ENCODE data around the gene CRTC3. TPM values are rescaled to one million over a fixed set of nuclear protein-coding genes. Genes with fewer than 3 reads are reported as not detected.

The CRTC3 gene
- total and polyA plus RNA-seq, 2 of the 13 experiments (the other 11 are each of a cell fraction or from before 2014, with no cell fraction given): 8.4 to 11.8 TPM

DNA sequence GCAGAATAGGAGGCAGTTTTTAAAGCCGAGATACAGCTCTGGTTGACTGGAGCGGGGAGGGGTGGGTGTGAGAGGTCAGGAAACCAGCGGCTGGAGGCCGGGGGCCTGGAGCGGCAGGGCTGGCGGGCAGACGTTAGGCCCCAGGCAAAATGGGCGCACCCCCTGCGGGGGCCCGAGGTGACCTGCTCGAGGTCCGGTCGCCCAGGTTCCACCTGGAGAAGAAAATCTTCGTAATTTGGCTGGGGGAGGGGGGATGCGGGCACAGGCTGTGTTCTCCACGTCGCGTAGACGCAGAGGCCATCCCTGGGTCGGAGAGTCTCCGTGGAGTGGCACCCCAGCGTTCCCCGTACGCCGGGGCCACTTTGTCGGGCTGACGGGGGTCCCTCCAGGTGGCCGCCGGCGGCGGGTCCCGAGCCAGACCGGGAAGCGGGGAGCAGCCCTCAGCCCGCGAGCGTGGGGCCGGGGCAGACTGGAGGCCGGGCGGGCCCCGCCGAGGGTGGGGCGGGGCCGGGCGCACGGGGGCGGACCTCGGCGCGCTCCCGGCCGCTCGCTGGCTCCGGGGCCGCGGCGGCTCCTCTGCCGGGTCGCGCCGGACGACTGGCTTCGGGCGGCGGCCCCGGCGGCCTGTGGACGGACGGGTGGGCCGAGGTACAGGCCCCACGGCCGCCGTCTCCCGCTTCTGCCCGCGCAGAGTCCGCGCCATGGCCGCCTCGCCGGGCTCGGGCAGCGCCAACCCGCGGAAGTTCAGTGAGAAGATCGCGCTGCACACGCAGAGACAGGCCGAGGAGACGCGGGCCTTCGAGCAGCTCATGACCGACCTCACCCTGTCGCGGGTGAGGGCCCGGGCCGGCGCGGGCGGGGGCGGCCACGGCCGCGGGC, at the start of gene CRTC3 (continued):
- TF ChIP-seq, protein P1, sequence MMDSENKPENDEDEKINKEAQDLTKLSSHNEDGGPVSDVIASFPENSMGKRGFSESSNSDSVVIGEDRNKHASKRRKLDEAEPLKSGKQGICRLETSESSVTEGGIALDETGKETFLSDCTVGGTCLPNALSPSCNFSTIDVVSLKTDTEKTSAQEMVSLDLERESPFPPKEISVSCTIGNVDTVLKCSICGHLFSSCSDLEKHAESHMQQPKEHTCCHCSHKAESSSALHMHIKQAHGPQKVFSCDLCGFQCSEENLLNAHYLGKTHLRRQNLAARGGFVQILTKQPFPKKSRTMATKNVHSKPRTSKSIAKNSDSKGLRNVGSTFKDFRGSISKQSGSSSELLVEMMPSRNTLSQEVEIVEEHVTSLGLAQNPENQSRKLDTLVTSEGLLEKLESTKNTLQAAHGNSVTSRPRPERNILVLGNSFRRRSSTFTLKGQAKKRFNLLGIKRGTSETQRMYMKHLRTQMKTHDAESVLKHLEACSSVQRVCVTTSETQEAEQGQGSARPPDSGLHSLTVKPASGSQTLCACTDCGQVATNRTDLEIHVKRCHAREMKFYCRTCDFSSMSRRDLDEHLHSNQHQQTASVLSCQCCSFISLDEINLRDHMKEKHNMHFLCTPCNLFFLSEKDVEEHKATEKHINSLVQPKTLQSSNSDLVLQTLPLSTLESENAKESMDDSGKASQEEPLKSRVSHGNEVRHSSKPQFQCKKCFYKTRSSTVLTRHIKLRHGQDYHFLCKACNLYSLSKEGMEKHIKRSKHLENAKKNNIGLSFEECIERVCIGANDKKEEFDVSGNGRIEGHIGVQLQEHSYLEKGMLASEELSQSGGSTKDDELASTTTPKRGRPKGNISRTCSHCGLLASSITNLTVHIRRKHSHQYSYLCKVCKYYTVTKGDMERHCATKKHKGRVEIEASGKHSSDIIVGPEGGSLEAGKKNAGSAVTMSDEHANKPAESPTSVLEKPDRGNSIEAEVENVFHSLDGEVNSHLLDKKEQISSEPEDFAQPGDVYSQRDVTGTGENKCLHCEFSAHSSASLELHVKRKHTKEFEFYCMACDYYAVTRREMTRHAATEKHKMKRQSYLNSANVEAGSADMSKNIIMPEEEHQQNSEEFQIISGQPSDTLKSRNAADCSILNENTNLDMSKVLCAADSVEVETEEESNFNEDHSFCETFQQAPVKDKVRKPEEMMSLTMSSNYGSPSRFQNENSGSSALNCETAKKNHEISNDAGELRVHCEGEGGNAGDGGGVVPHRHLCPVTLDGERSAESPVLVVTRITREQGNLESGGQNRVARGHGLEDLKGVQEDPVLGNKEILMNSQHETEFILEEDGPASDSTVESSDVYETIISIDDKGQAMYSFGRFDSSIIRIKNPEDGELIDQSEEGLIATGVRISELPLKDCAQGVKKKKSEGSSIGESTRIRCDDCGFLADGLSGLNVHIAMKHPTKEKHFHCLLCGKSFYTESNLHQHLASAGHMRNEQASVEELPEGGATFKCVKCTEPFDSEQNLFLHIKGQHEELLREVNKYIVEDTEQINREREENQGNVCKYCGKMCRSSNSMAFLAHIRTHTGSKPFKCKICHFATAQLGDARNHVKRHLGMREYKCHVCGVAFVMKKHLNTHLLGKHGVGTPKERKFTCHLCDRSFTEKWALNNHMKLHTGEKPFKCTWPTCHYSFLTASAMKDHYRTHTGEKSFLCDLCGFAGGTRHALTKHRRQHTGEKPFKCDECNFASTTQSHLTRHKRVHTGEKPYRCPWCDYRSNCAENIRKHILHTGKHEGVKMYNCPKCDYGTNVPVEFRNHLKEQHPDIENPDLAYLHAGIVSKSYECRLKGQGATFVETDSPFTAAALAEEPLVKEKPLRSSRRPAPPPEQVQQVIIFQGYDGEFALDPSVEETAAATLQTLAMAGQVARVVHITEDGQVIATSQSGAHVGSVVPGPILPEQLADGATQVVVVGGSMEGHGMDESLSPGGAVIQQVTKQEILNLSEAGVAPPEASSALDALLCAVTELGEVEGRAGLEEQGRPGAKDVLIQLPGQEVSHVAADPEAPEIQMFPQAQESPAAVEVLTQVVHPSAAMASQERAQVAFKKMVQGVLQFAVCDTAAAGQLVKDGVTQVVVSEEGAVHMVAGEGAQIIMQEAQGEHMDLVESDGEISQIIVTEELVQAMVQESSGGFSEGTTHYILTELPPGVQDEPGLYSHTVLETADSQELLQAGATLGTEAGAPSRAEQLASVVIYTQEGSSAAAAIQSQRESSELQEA (CRISPR knock-in tag; IDR thresholded peaks at IDR 0.05; ENCODE audit: not compliant biosample characterization): peak; percentile 15
- TF ChIP-seq ZNF768 (CRISPR knock-in tag; IDR thresholded peaks at IDR 0.05) (0 out of 2 replicates have a peak, but pooled peaks have one; percentile 11), MATR3 (CRISPR knock-in tag; IDR thresholded peaks at IDR 0.05) (no peak), ZFY (CRISPR knock-in tag; IDR thresholded peaks at IDR 0.05) (peak; percentile 82), MEIS1 (CRISPR knock-in tag; IDR thresholded peaks at IDR 0.05; ENCODE audit: borderline replicate concordance) (0 out of 2 replicates have a peak, but pooled peaks have one; percentile 1), ZNF691 (CRISPR knock-in tag; IDR thresholded peaks at IDR 0.05; ENCODE audit: borderline replicate concordance, low read depth) (peak; percentile 43; the same call in 1 of the 2 replicates), ZFP1 (CRISPR knock-in tag; IDR thresholded peaks at IDR 0.05) (no peak), HDAC1 (CRISPR knock-in tag; IDR thresholded peaks at IDR 0.05) (no peak), ZNF710 (CRISPR knock-in tag; IDR thresholded peaks at IDR 0.05; ENCODE audit: borderline replicate concordance) (0 out of 2 replicates have a peak, but pooled peaks have one; percentile 11), NFE2L2 (IDR thresholded peaks at IDR 0.05; ENCODE audit: low read length) (no peak), KDM5B (CRISPR knock-in tag; IDR thresholded peaks at IDR 0.05; ENCODE audit: borderline replicate concordance) (peak; percentile 35; the same call in 1 of the 2 replicates), RAD21 (CRISPR knock-in tag; IDR thresholded peaks at IDR 0.05) (peak; percentile 20; the same call in 1 of the 2 replicates), POLR2G (IDR thresholded peaks at IDR 0.05; ENCODE audit: low read depth, low read length) (peak; percentile 45), YEATS4 (CRISPR knock-in tag; IDR thresholded peaks at IDR 0.05; ENCODE audit: borderline replicate concordance) (peak; percentile 50; the same call in 1 of the 2 replicates), RBFOX2 (IDR thresholded peaks at IDR 0.05; ENCODE audit: low read depth, low read length) (peak; percentile 59; the same call in 1 of the 2 replicates), SRY (CRISPR knock-in tag; IDR thresholded peaks at IDR 0.05) (0 out of 2 replicates have a peak, but pooled peaks have one; percentile 6), ZBTB38 (CRISPR knock-in tag; IDR thresholded peaks at IDR 0.05) (no peak), TCF7L2 (IDR thresholded peaks at IDR 0.05; ENCODE audit: low read depth, low read length) (no peak)
